ENCODE results near the gene MLKL.

Gene MLKL

GRCh38 chr16:74652249-74652648 is 48.4 kb downstream of the MLKL start:
- no peak for DNase-seq (ENCODE audit: low read depth in 2 of 2, low spot score in 1 of 2)

- no peak for DNase-seq (ENCODE audit: low read depth in 2 of 2, low spot score in 1 of 2)
These were observed 48.8 kb downstream of the MLKL start for GRCh38 chr16:74651841-74652240.

- no peak for DNase-seq (ENCODE audit: low read depth in 2 of 2, low spot score in 1 of 2)
These were observed 49.6 kb downstream of the MLKL start for GRCh38 chr16:74650966-74651567.

- DNase-seq (ENCODE audit: low read depth in 2 of 2, low spot score in 1 of 2) = no peak
These were observed 50.7 kb downstream of the MLKL start for GRCh38 chr16:74649839-74650504.

GRCh38 chr16:74641969-74642368 is 58.7 kb downstream of the MLKL start:
- DNase-seq (ENCODE audit: low read depth in 2 of 2, low spot score in 1 of 2) = no peak

- no peak for DNase-seq (ENCODE audit: low read depth in 2 of 2, low spot score in 1 of 2)
These were observed 62.8 kb downstream of the MLKL start for GRCh38 chr16:74637742-74638453.

GRCh38 chr16:74635303-74635702 is 65.4 kb downstream of the MLKL start:
- no peak for DNase-seq (ENCODE audit: low read depth in 2 of 2, low spot score in 1 of 2)

GRCh38 chr16:74633686-74634085 is 67.0 kb downstream of the MLKL start:
- no peak for DNase-seq (ENCODE audit: low read depth in 2 of 2, low spot score in 1 of 2)

- DNase-seq (ENCODE audit: low read depth in 2 of 2, low spot score in 1 of 2) = no peak
These were observed 73.0 kb downstream of the MLKL start for GRCh38 chr16:74627506-74628220.

GRCh38 chr16:74626741-74627416 is 73.8 kb downstream of the MLKL start:
- DNase-seq (ENCODE audit: low read depth in 2 of 2, low spot score in 1 of 2) = no peak

GRCh38 chr16:74625500-74626350 is 74.9 kb downstream of the MLKL start:
- DNase-seq (ENCODE audit: low read depth in 2 of 2, low spot score in 1 of 2) = no peak

- no peak for DNase-seq (ENCODE audit: low read depth in 2 of 2, low spot score in 1 of 2)
These were observed 76.8 kb downstream of the MLKL start for GRCh38 chr16:74623839-74624235.

GRCh38 chr16:74623214-74623838 is 77.3 kb downstream of the MLKL start:
- DNase-seq (ENCODE audit: low read depth in 2 of 2, low spot score in 1 of 2) = no peak

- DNase-seq (ENCODE audit: low read depth in 2 of 2, low spot score in 1 of 2) = no peak
These were observed 78.7 kb downstream of the MLKL start for GRCh38 chr16:74622005-74622404.

All from stimulated activated CD8-positive, alpha-beta memory T cell treated with anti-CD3 and anti-CD28 coated beads, Interleukin-4, amount 100 ng/mL, for 4 hours (primary cell).